Fibroblast of peridontal ligament (primary cell): ENCODE results near the gene KCND3.
"Not testable (repeated sequence)": the region's sequence is repeated elsewhere in the genome, so short reads cannot be mapped to it uniquely, and the experiment has no call there.

Source experiments
- DNase-seq: peaks from one replicate; pipeline ENCODE4 v3.0.0-alpha.2; 2010; ENCODE audit errors: extremely low read depth

The KCND3 gene

GRCh38 chr1:111812306-111812705 is 177.2 kb downstream of the KCND3 start:
- DNase-seq: no peak

- no peak for DNase-seq
Observed at GRCh38 chr1:111811891-111812290, 177.6 kb downstream of the KCND3 start.

- DNase-seq: no peak
Observed at GRCh38 chr1:111805251-111805650, 184.2 kb downstream of the KCND3 start.

- no peak for DNase-seq
Observed at GRCh38 chr1:111804776-111805175, 184.7 kb downstream of the KCND3 start.

- no peak for DNase-seq
Observed at GRCh38 chr1:111803951-111804350, 185.5 kb downstream of the KCND3 start.

GRCh38 chr1:111802984-111803383 is 186.5 kb downstream of the KCND3 start:
- DNase-seq: no peak

GRCh38 chr1:111802110-111802509 is 187.4 kb downstream of the KCND3 start:
- no peak for DNase-seq

- DNase-seq: no peak
Observed at GRCh38 chr1:111801071-111801850, 188.2 kb downstream of the KCND3 start.

- DNase-seq: not testable (repeated sequence)
Observed at GRCh38 chr1:111799722-111800121, 189.7 kb downstream of the KCND3 start.

- no peak for DNase-seq
Observed at GRCh38 chr1:111798580-111798979, 190.9 kb downstream of the KCND3 start.

GRCh38 chr1:111795401-111795800 is 194.1 kb downstream of the KCND3 start:
- no peak for DNase-seq

GRCh38 chr1:111793923-111794322 is 195.5 kb downstream of the KCND3 start:
- DNase-seq: no peak

- no peak for DNase-seq
Observed at GRCh38 chr1:111792249-111792648, 197.2 kb downstream of the KCND3 start.

- no peak for DNase-seq
Observed at GRCh38 chr1:111791776-111792175, 197.7 kb downstream of the KCND3 start.

- DNase-seq: peak; percentile 90
Observed at GRCh38 chr1:111789666-111790316, 199.7 kb downstream of the KCND3 start.

GRCh38 chr1:111789142-111789541 is 200.3 kb downstream of the KCND3 start:
- peak; percentile 51 for DNase-seq

GRCh38 chr1:111786669-111787207 is 202.7 kb downstream of the KCND3 start:
- DNase-seq: no peak

GRCh38 chr1:111784273-111784901 is 205.1 kb downstream of the KCND3 start:
- no peak for DNase-seq

GRCh38 chr1:111779546-111779945 is 209.9 kb downstream of the KCND3 start:
- no peak for DNase-seq

GRCh38 chr1:111778541-111779051 is 210.9 kb downstream of the KCND3 start:
- DNase-seq: peak; percentile 77

GRCh38 chr1:111778066-111778465 is 211.4 kb downstream of the KCND3 start:
- no peak for DNase-seq

- no peak for DNase-seq
Observed at GRCh38 chr1:111777301-111777700, 212.2 kb downstream of the KCND3 start.
